IMR-90 (cell line): ENCODE results near the gene ASTN2.

Experiments
- BHLHE40 ChIP-seq: fragments of 150-350 bp; IDR thresholded peaks from 2 replicates; pipeline ENCODE4 v1.6.1; 2016; ENCODE audit warnings: mild to moderate bottlenecking, low read depth, low read length
- CEBPB ChIP-seq: IDR thresholded peaks from 2 replicates; pipeline ENCODE4 v1.6.1; 2012; ENCODE audit warnings: low read depth, low read length, improper control_type of control experiment
- CTCF ChIP-seq: conservative IDR thresholded peaks from 2 replicates; pipeline ENCODE4 v1.5.1; 2012; ENCODE audit warnings: mild to moderate bottlenecking, low read depth, low read length, improper control_type of control experiment
- ELK1 ChIP-seq: fragments of 150-350 bp; IDR thresholded peaks from 2 replicates; pipeline ENCODE4 v1.6.1; 2016; ENCODE audit warnings: low read depth, mild to moderate bottlenecking, low read length, moderate library complexity, borderline replicate concordance
- MAFK ChIP-seq: IDR thresholded peaks from 2 replicates; pipeline ENCODE4 v1.6.1; 2012; ENCODE audit warnings: low read depth, low read length, improper control_type of control experiment
- MAZ ChIP-seq: IDR thresholded peaks from 2 replicates; pipeline ENCODE4 v1.6.1; 2012; ENCODE audit warnings: low read depth, mild to moderate bottlenecking, low read length, improper control_type of control experiment, moderate library complexity, borderline replicate concordance
- POLR2A ChIP-seq: IDR thresholded peaks from 2 replicates; pipeline ENCODE4 v1.6.1; 2012; ENCODE audit warnings: mild to moderate bottlenecking, low read depth, low read length
- RAD21 ChIP-seq: IDR thresholded peaks from 2 replicates; pipeline ENCODE4 v1.6.1; 2012; ENCODE audit warnings: low read length, improper control_type of control experiment
- RFX5 ChIP-seq: IDR thresholded peaks from 2 replicates; pipeline ENCODE4 v1.8.0; 2012; ENCODE audit warnings: low read depth, mild to moderate bottlenecking, low read length, moderate library complexity
- USF2 ChIP-seq: fragments of 150-350 bp; IDR thresholded peaks from 2 replicates; pipeline ENCODE4 v1.6.1; 2017; ENCODE audit warnings: mild to moderate bottlenecking, antibody characterized with exemption, low read length, low read depth

- TF ChIP-seq CTCF (no peak), POLR2A (no peak), USF2 (no peak), MAZ (no peak), BHLHE40 (no peak), RAD21 (no peak), CEBPB (no peak), ELK1 (no peak), MAFK (no peak), RFX5 (no peak)
Measured at GRCh38 chr9:116658265-116658664, 756.6 kb downstream of the ASTN2 start.
